ENCODE results near the gene SLC35C1.

SLC35C1 gene

GRCh38 chr11:45843158-45843924, 38.4 kb downstream of the SLC35C1 start:
- TF ChIP-seq ZFX (IDR thresholded peaks at IDR 0.05) (no peak), CTCF (conservative IDR thresholded peaks at IDR 0.05) (peak; percentile 99)
- H3K27ac ChIP-seq, result peak overlapping the region; percentile 65

- TF ChIP-seq ZFX (IDR thresholded peaks at IDR 0.05) (no peak), CTCF (conservative IDR thresholded peaks at IDR 0.05) (no peak)
These were observed 40.1 kb downstream of the SLC35C1 start for GRCh38 chr11:45844822-45845578.

GRCh38 chr11:45846174-45846675, 41.3 kb downstream of the SLC35C1 start:
- no peak overlapping the region for H3K27ac ChIP-seq
- TF ChIP-seq CTCF (conservative IDR thresholded peaks at IDR 0.05) (no peak), ZFX (IDR thresholded peaks at IDR 0.05) (no peak)

More at GRCh38 chr11:45844822-45845578, 40.1 kb downstream of the SLC35C1 start:
- H3K27ac ChIP-seq, result no peak overlapping the region

GRCh38 chr11:45846974-45847910, 42.3 kb downstream of the SLC35C1 start, which contains the start of gene CRY2:
Gene CRY2 (plus strand): TSS chr11:45847475. CDS start chr11:45847491, 16 bp downstream.
- peak within 1 kb of the TSS; percentile 74 for H3K27ac ChIP-seq

GRCh38 chr11:45847911-45848316, 43.0 kb downstream of the SLC35C1 start:
- no peak for TF ChIP-seq CTCF (conservative IDR thresholded peaks at IDR 0.05)
- no peak for TF ChIP-seq ZFX (IDR thresholded peaks at IDR 0.05)
- H3K27ac ChIP-seq, result peak overlapping the region; percentile 74

More at GRCh38 chr11:45846974-45847910, 42.3 kb downstream of the SLC35C1 start, which contains the start of gene CRY2:
- TF ChIP-seq ZFX (IDR thresholded peaks at IDR 0.05), result peak; percentile 71; the same call in 1 of the 2 replicates
- TF ChIP-seq CTCF (conservative IDR thresholded peaks at IDR 0.05), result no peak

GRCh38 chr11:45848654-45849081, 43.7 kb downstream of the SLC35C1 start:
- peak overlapping the region; percentile 26; the same call in 1 of the 2 replicates for H3K27ac ChIP-seq
- TF ChIP-seq CTCF (conservative IDR thresholded peaks at IDR 0.05), result no peak

Measured in C4-2B (cell line).